GM23248 (cell line): ENCODE results near the gene FBLN2.

ENCODE experiments used
- EZH2 ChIP-seq: fragments of 200-600 bp; sonication (generic); IDR thresholded peaks from 2 replicates; pipeline ENCODE4 v1.6.1; 2018; ENCODE audit warnings: antibody characterized with exemption, mild to moderate bottlenecking; ENCODE audit not compliant: insufficient read depth, poor library complexity, severe bottlenecking
- EZH2phosphoT487 ChIP-seq: fragments of 200-600 bp; sonication (generic); IDR thresholded peaks from 2 replicates; pipeline ENCODE4 v1.6.1; 2018; ENCODE audit warnings: antibody characterized with exemption, moderate library complexity, mild to moderate bottlenecking, low read depth; ENCODE audit not compliant: insufficient read depth

GRCh38 chr3:13537244-13537908 lies 11.5 kb upstream of the FBLN2 start:
- TF ChIP-seq EZH2 (no peak), EZH2phosphoT487 (no peak)
